ENCODE results near the gene RMND1.
"Not testable (repeated sequence)": the region's sequence is repeated elsewhere in the genome, so short reads cannot be mapped to it uniquely, and the experiment has no call there.

RMND1 gene

GRCh38 chr6:151452750-151453427, 963 bp upstream of the RMND1 start:
- DNase-seq (ENCODE audit: low read depth in 2 of 2), result no peak

DNA sequence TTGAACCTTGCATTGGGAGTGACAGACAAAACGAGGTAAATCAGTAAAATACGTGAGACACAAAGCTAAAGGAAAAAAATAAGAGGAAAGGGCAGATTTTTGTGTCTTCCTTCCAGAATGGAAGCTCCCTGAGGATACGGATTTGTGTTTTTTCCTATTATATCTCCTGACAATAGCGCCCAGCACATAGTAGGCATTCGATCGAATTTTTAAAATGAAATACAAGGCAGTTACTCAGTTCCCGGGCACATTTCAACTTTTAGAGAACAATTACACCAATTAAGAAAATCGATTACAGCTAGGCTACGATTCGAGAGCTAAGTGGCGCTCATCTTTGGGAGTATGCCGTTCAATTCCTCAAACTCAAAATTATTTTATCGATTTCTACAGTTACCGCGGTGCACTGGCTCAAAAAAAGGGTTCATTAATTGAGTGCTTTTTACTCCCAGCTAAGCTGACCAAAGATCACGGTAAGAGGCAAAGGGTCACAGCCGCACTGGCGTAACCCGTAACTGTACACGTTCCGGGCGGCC, 443 bp downstream of the RMND1 start:
- DNase-seq (ENCODE audit: low read depth in 2 of 2), result no peak

GRCh38 chr6:151450928-151451327, 998 bp downstream of the RMND1 start:
- DNase-seq (ENCODE audit: low read depth in 2 of 2), result not testable (repeated sequence)

DNA sequence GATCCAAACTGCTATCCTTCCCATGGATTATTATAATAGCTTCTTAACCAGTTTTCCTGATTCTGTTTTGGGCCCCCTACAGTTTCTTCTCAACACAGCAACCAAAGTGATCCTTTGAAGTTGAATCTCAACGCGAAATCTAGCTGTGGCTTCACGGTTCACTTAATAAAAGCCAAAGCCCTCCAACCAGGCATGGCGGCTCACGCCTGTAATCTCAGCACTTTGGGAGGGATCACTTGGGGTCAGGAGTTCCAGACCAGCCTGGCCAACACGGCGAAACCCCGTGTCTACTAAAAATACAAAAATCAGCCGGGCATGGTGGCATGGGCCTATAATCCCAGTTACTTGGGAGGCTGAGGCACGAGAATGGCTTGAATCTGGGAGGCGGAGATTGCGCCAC, 3.3 kb downstream of the RMND1 start:
- no peak for DNase-seq (ENCODE audit: low read depth in 2 of 2)

- DNase-seq (ENCODE audit: low read depth in 2 of 2), result no peak
These were observed 4.7 kb downstream of the RMND1 start for GRCh38 chr6:151447237-151447636.

DNA sequence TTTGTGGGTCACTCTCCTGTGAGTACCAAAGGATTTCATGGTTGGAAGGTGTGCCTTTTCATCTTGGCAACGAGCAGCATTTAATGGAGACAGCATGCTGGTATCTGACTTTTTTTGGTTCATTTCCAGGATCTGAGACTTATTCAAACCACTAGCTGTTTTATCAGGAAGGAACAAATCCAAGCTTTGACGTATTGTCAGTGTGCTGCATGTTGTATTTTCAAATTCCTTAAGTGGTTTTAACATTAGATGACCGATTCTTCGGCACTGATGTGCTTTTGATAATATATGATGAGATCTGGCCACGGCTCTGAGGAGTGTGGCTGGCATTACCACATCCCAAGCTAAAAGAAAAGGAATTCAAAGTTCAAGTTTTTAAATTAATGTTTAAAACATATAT, 6.4 kb downstream of the RMND1 start:
- no peak for DNase-seq (ENCODE audit: low read depth in 2 of 2)

DNA sequence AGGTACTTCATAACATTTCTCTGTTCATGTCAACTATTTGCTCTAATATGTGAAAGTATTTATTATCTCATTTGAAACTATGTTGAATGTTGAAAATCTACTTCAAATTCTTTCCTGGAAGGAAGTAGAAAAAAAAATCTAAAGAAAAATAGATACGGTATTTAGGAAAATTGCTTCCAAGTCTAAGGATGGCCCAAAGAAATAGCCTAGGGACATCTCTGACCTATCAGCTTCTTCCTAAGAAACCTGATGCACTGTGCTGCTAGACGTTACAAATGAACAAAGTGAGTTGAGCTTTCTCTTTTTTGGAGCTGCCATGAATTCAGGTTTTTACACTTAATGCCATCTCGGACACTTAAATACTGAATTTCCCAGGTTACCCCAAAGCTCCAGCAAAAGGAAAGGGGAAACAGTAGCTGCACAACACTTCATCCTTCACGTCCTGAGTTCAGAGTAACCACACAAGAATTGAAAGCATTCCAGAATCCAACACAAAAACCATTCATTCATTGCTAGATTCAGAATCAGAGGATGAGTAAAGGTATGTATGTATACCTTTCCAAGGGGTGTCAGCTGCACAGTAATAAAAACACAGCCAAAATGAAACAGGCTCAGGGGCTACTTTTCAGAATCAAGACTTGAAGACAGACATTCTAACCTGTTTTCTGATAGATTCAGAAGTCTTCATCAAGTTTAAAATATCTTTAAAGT, 7.9 kb downstream of the RMND1 start:
- DNase-seq (ENCODE audit: low read depth in 2 of 2), result no peak

GRCh38 chr6:151443454-151443853, 8.5 kb downstream of the RMND1 start:
- DNase-seq (ENCODE audit: low read depth in 2 of 2), result no peak

DNA sequence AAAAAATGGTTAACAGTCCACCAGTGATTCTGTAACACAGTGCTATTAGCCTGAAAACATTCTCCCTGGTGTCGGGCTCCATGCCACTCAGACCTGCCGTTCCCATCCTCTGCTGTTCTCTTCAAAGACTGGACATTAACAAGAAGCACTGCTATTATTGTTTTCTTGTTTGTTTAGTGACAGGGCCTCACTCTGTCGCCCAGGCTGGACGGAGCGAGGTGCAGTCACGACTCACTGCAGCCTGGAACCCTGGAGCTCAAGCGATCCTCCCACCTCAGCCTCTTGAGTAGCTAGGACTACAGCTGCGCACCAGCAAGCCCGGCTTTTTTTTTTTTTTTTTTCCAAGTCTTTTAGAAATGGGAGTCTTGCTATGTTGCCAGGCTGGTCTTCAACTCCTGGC, 9.6 kb downstream of the RMND1 start:
- DNase-seq (ENCODE audit: low read depth in 2 of 2), result no peak

- no peak for DNase-seq (ENCODE audit: low read depth in 2 of 2)
These were observed 10.3 kb downstream of the RMND1 start for GRCh38 chr6:151441390-151442166.

DNA sequence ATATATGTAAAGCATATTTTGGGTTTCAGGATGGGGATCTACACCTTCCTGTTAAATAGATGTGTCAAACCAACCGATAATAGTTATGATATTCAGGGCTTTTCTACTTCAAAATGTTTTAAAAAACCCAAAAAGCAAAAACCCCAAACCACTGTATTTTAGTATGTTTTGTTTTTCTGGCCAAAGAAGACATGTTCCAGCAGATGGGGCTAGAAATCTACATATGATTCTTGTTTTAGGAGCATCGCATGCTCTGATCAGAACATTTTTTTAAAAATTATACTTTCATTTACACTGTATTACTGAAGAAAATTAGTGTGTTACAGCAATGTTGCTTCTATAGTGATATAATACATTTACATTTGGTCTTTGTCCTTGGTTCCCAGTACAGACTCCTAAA, 11.0 kb downstream of the RMND1 start:
- DNase-seq (ENCODE audit: low read depth in 2 of 2), result no peak

- DNase-seq (ENCODE audit: low read depth in 2 of 2), result no peak
These were observed 11.4 kb downstream of the RMND1 start for GRCh38 chr6:151440498-151440897.

- no peak for DNase-seq (ENCODE audit: low read depth in 2 of 2)
These were observed 14.5 kb downstream of the RMND1 start for GRCh38 chr6:151437401-151437800.

- DNase-seq (ENCODE audit: low read depth in 2 of 2), result no peak
These were observed 15.1 kb downstream of the RMND1 start for GRCh38 chr6:151436802-151437201.

DNA sequence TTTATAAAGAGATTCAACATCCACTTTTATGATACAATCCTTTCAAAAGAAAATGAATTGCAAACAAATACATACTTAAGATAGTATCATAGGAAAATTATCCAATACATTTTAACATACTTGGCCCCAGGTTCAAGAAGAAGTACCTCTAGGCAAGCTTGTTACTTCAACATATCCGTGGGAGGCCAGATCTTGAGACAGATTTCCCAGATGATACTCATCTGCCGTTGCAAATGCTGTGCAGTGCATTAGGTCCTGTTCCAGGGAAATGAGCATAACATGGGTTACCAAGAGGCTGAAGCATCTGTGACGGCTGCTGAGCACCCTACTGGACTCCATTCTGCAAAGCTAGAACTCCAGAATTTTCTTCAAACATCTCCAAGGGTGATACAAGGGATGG, 15.6 kb downstream of the RMND1 start:
- no peak for DNase-seq (ENCODE audit: low read depth in 2 of 2)

- no peak for DNase-seq (ENCODE audit: low read depth in 2 of 2)
These were observed 17.6 kb downstream of the RMND1 start for GRCh38 chr6:151434369-151434768.

GRCh38 chr6:151432651-151433050, 19.3 kb downstream of the RMND1 start:
- DNase-seq (ENCODE audit: low read depth in 2 of 2), result no peak

DNA sequence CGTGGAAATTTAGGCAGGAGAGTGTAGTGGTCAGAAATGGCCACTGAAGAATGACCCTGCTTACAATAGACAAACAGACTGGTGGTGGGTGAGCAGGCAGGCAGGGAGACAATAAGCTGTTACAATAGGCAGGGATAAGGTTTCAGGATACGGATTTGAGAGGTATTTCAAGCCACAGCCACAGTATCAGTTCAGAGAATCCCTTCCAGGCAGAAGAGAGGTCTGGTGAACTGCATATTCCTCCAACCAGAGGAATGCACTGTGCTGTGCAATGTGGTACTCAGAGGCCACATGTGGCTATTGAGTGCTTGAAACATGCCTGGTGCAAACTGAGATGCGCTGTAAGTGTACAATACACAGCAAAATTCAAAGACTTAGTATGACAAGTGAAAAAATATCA, 20.6 kb downstream of the RMND1 start:
- DNase-seq (ENCODE audit: low read depth in 2 of 2), result no peak

DNA sequence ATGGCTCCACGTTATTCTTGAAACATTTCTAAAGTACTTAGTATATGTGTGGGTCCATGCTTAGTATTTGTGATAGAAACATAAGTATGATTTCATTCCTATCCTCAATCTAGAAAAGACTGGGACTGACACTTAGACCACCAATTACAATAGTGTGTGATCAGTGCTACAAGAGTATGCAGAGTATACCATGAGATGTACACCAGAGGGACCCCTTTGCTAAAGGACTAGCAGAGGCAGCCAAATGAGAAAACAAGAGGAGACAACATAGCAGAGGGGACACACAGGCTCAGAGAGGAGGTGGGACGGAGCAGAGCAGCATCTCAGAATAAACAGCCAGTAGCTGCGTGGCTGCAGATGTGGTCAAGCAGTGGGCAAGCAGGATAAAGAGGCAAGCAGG, 21.0 kb downstream of the RMND1 start:
- no peak for DNase-seq (ENCODE audit: low read depth in 2 of 2)

DNA sequence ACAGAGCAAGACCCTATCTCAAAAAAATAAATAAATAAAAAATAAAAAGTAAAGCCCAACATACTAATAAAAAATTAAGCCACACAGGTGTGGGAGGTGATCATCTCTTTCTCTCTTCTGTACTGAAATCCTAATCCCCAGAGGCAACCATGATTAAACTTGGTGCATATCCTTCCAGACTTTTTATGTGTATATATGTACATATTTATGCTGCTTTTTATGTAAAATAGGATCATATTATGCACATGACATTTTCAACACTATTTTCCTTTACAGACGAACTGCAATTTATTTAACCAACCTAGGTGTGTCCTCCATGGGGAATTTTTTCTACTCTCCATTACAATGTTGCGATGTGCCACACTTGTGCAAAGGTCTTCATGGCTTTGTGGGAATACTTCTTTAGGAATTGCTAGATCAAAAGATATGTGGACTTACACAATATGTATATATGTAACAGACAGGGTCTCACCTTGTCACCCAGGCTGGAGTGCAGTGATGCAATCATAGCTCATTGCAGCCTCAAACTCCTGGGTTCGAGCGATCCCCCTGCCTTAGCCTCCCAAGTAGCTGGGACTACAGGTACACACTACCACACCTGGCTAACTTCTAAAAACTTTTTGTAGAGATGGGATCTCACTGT, 23.7 kb downstream of the RMND1 start:
- DNase-seq (ENCODE audit: low read depth in 2 of 2), result no peak

DNA sequence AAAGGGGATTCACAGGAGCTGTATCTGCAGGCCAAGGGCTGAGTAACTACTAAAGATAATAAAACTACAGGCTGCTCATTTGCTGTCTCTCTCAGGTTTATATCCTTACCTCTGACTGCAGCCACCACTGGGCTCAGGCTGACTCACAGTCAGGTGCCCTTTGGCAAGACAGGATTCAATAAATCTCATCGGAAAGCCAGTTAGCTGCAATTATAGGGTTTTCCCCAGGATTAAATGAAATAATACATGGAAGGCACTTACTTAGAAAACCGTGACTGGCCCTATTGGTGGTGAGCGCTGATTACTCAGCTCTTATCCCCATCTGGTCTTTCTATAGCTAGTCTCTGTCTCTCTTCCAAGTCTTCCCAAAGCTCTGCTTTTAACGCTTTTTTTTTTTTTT, 26.4 kb downstream of the RMND1 start:
- DNase-seq (ENCODE audit: low read depth in 2 of 2), result no peak

DNA sequence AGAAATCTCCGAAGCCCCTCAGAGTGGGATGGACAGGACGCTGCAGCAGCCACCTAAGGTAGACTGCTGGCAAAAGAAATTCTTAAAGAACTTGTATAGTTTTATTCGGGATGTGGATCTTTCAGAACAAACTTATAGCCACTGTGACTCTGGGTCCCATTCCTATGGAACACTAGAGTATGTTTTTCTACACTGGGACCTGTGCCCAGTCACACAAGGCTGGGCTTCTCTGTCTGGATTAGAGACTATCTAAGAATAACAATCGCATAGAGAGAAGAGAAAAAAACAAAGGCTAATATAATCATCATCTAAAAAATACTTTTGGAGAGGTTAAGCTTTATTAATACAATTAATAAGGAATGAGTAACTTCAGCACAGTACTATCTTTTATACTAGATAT, 28.9 kb downstream of the RMND1 start:
- no peak for DNase-seq (ENCODE audit: low read depth in 2 of 2)
